ENCODE measurements around the gene MUC22.
"Not testable (repeated sequence)": the region's sequence is repeated elsewhere in the genome, so short reads cannot be mapped to it uniquely, and the experiment has no call there.

MUC22 gene

DNA sequence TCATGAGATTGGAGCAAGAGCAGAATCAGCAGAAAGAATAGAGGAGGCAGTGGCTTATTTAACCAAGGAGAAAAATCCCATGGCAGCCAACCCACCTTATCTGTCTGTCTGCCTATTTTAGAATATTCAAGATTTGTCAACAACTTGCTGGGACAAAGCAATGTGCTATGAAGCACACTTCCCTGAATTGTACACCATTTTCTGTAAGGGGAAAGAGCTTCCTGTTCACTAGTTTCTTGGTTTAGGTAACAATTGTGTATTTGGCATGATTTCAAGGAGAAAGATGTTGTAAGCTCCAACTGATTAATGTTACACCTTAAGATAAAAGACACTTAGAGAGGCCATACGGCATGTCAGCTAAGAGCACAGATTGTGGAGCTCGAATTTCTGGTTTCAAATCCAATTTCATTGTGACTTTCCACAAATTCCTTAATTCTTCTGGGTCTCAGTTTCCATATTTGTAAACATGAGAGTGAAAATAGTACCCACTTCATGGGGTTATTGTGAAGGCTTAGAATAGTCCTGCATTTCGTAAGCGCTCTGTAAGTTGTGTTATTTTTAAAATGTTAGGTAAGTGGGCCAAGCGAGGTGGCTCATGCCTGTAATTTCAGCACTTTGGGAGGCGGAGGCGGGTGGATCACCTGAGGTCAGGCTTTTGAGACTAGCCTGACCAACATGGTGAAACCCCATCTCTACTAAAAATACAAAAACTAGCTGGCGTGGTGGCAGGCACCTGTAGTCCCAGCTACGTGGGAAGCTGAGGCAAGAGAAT lies 4.8 kb upstream of the MUC22 start:
- Histone ChIP-seq H3K9ac (ENCODE audit: low read depth, low read length) (no peak overlapping the region), H3K9me3 (ENCODE audit: control insufficient read depth, insufficient read depth, low read length) (no peaks in the 10 kb centered on the region), H3K36me3 (ENCODE audit: insufficient read depth, low read length) (no peaks in the 10 kb centered on the region), H3K4me1 (ENCODE audit: insufficient read depth, low read length) (peaks cover 3% of the 10 kb centered on the region; the same call in 1 of the 2 replicates)

DNA sequence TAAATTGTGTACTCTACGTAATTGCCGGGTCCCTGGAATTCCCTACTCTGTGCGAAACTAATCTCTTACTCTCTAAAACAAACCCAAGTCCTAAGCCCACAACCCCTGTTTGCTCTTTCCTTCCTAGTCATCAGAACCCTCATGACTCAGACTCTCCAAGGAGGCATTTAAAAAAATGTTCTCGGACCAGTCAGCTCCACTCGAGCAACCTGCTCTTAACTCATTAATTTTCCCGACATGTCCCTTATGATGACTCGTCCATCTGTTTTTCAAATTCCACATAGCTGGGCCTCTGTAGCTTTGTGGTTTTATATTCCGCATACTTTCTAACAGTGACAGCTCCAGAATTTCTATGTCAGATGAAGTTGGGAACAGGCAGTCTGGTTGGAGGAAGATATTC lies 2.6 kb upstream of the MUC22 start:
- no peak overlapping the region for H3K9ac ChIP-seq (ENCODE audit: low read depth, low read length)
- peaks cover 3% of the 10 kb centered on the region; the same call in 1 of the 2 replicates for H3K4me1 ChIP-seq (ENCODE audit: insufficient read depth, low read length)
- no peaks in the 10 kb centered on the region for H3K9me3 ChIP-seq (ENCODE audit: control insufficient read depth, insufficient read depth, low read length)
- H3K36me3 ChIP-seq (ENCODE audit: insufficient read depth, low read length), result no peaks in the 10 kb centered on the region

DNA sequence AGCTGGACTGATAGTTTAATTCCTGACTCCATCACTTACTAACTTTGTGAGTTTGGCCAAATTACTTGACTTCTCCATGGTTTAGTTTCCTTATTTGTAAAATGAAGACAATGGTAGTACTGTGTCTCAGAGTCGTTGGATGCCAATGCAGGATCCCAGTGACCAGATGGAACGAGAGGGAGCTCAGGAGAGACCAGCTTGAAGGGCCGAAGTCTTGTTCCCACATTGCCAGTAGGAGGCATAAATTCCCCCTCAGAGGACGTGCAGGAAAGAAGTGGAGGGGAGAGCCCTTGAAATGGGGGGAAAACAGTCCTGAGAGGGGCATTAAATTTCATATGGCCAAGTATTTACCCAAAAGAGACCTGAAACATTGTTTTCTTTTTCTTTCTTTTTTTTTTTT lies 2.1 kb upstream of the MUC22 start:
- Histone ChIP-seq H3K36me3 (ENCODE audit: insufficient read depth, low read length) (no peaks in the 10 kb centered on the region), H3K9ac (ENCODE audit: low read depth, low read length) (no peak overlapping the region), H3K4me1 (ENCODE audit: insufficient read depth, low read length) (peaks cover 3% of the 10 kb centered on the region; the same call in 1 of the 2 replicates), H3K9me3 (ENCODE audit: control insufficient read depth, insufficient read depth, low read length) (no peaks in the 10 kb centered on the region)

DNA sequence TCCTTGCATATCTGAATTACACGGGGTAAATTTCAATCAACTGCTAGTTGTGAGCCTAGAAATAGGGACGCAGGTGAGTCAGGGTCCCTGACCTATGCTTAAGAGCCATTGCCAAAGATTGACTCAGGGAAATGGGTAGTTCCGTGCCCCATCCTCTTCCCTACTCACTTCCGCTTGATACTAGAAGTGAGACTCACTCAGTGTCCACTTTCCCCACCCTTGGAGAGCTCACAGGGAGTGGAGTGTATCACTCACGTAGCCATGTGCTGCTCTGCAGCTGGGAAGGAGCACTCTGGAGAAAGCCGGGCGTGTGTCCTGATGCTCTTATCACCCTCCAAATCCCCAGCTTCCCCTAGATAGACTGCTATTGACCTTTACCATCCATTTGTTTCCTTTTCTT lies 543 bp upstream of the MUC22 start:
- Histone ChIP-seq H3K9ac (ENCODE audit: low read depth, low read length) (no peak overlapping the region), H3K36me3 (ENCODE audit: insufficient read depth, low read length) (no peaks in the 10 kb centered on the region), H3K4me1 (ENCODE audit: insufficient read depth, low read length) (peaks cover 3% of the 10 kb centered on the region; the same call in 1 of the 2 replicates), H3K9me3 (ENCODE audit: control insufficient read depth, insufficient read depth, low read length) (no peaks in the 10 kb centered on the region; the same call in 1 of the 2 replicates)

DNA sequence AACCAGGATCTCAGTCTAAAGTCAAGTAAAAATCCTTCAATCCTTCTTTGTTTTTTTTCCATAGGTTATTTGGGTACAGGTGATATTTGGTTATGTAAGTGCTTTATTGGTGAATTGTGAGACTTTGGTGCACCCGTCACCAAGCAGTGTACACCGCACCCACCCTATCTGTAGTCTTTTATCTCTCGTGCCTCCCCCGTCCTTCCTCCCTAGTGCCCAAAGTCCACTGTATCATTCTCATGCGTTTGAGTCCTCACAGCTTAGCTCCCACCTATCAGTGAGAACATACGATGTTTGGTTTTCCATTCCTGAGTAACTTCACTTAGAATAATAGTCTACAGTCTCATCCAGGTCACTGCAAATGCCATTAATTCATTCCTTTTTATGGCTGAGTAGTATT lies 879 bp downstream of the MUC22 start:
- no peak overlapping the region for H3K9ac ChIP-seq (ENCODE audit: low read depth, low read length)
- H3K36me3 ChIP-seq (ENCODE audit: insufficient read depth, low read length), result no peaks in the 10 kb centered on the region; the same call in 1 of the 2 replicates
- peaks cover 3% of the 10 kb centered on the region; the same call in 1 of the 2 replicates for H3K4me1 ChIP-seq (ENCODE audit: insufficient read depth, low read length)
- peaks cover 5% of the 10 kb centered on the region for H3K9me3 ChIP-seq (ENCODE audit: control insufficient read depth, insufficient read depth, low read length)

DNA sequence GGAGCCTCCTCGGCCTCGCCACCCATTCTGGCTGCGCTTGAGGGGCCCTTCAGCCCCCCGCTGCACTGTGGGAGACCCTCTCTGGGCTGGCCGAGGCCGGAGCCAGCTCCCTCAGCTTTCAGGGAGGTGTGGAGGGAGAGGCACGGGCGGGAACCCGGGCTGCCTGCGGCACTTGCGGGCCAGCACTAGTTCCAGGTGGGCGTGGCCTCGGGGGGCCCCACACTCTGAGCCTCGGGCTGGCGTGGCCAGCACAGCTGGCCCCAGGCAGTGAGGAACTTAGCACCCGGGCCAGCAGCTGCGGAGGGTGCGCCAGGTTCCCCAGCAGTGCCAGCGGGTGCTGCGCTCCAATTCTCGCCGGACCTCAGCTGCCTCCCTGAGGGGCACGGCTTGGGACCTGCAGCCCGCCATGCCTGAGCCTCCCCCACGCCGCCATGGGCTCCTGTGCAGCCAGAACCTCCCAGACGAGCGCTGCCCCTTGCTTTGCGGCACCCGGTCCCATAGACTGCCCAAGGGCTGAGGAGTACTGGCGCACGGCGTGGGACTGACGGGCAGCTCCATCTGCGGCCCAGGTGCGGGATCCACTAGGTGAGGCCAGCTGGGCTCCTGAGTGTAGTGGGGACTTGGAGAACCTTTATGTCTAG lies 6.5 kb downstream of the MUC22 start:
- peaks cover 5% of the 10 kb centered on the region for H3K9me3 ChIP-seq (ENCODE audit: control insufficient read depth, insufficient read depth, low read length)
- H3K9ac ChIP-seq (ENCODE audit: low read depth, low read length), result no peak overlapping the region
- H3K36me3 ChIP-seq (ENCODE audit: insufficient read depth, low read length), result no peaks in the 10 kb centered on the region; the same call in 1 of the 2 replicates
- H3K4me1 ChIP-seq (ENCODE audit: insufficient read depth, low read length), result no peaks in the 10 kb centered on the region

DNA sequence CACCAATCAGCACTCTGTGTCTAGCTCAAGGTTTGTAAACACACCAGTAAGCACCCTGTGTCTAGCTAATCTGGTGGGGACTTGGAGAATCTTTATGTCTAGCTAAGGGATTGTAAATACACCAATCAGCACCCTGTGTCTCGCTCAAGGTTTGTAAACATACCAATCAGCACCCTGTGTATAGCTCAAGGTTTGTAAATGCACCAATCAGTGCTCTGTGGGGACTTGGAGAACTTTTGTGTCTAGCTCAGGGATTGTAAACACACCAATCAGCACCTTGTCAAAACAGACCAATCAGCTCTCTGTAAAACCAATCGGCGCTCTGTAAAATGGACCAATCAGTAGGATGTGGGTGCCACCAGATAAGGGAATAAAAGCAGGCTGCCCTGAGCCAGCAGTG lies 7.2 kb downstream of the MUC22 start:
- not testable (repeated sequence) for H3K9me3 ChIP-seq (ENCODE audit: control insufficient read depth, insufficient read depth, low read length); H3K4me1 ChIP-seq (ENCODE audit: insufficient read depth, low read length); H3K36me3 ChIP-seq (ENCODE audit: insufficient read depth, low read length); H3K9ac ChIP-seq (ENCODE audit: low read depth, low read length)

DNA sequence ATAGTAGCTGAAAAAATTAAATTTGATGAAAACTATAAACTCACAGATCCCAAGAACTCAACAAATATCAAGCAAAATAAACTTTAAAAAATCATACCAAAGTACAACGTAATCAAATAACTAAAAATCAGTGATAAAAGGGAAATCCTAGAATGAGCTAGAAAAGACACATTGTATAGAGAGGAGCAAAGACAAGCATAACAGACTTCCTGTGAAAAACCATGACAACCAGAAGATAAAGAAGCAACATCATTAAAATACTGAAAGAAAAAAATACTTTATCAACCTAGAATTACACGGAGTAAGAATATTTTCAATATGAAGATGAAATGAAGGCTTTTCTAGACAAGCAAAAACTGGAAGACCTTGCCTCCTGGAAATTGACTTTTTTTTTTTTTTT lies 9.8 kb downstream of the MUC22 start:
- Histone ChIP-seq H3K9me3 (ENCODE audit: control insufficient read depth, insufficient read depth, low read length) (peaks cover 5% of the 10 kb centered on the region), H3K4me1 (ENCODE audit: insufficient read depth, low read length) (no peaks in the 10 kb centered on the region), H3K9ac (ENCODE audit: low read depth, low read length) (peak overlapping the region; percentile 21; the same call in 1 of the 2 replicates), H3K36me3 (ENCODE audit: insufficient read depth, low read length) (no peaks in the 10 kb centered on the region; the same call in 1 of the 2 replicates)

DNA sequence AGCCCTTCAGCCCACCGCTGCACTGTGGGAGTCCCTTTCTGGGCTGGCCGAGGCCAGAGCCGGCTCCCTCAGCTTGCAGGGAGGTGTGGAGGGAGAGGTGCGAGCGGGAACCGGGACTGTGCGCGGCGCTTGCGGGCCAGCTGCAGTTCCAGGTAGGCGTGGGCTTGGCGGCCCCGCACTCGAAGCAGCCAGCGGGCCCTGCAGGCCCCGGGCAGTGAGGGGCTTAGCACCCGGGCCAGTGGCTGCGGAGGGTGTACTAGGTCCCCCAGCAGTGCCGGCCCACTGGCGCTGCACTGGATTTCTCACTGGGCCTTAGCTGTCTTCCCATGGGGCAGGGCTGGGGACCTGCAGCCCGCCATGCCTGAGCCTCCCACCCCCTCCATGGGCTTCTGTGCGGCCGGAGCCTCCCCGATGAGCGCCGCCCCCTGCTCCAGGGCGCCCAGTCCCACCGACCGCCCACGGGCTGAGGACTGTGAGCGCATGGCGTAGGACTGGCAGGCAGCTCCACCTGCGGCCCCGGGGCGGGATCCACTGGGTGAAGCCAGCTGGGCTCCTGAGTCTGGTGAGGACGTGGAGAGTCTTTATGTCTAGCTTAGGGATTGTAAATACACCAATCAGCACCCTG lies 10.5 kb downstream of the MUC22 start:
- H3K9me3 ChIP-seq (ENCODE audit: control insufficient read depth, insufficient read depth, low read length); H3K36me3 ChIP-seq (ENCODE audit: insufficient read depth, low read length); H3K4me1 ChIP-seq (ENCODE audit: insufficient read depth, low read length): not testable (repeated sequence)
- H3K9ac ChIP-seq (ENCODE audit: low read depth, low read length), result peak overlapping the region; percentile 21; the same call in 1 of the 2 replicates

DNA sequence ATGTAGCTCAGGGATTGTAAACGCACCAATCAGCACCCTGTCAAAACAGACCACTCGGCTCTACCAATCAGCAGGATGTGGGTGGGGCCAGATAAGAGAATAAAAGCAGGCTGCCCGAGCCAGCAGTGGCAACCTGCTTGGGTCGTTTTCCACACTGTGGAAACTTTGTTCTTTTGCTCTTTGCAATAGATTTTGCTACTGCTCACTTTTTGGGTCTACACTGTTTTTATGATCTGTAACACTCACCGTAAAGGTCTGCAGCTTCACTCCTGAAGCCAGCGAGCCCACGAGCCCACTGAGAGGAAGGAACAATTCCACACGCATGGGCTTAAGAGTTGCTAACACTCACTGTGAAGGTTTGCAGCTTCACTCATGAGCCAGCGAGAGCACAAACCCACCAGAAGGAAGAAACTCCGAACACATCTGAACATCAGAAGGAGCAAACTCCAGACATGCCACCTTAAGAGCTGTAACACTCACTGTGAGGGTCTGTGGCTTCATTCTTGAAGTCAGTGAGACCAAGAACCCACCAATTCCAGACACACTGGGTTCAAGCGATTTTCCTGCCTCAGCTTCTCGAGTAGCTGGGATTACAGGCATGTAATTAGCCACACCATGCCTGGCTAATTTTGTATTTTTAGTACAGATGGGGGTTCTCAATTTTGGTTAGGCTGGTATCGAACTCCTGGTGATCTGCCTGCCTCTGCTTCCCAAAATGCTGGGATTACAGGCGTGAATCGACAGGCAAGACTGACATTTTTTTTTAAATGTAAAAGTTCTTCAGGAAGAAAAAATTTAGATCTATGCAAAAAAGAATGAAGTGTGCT lies 11.6 kb downstream of the MUC22 start:
- H3K36me3 ChIP-seq (ENCODE audit: insufficient read depth, low read length); H3K4me1 ChIP-seq (ENCODE audit: insufficient read depth, low read length); H3K9me3 ChIP-seq (ENCODE audit: control insufficient read depth, insufficient read depth, low read length); H3K9ac ChIP-seq (ENCODE audit: low read depth, low read length): not testable (repeated sequence)

DNA sequence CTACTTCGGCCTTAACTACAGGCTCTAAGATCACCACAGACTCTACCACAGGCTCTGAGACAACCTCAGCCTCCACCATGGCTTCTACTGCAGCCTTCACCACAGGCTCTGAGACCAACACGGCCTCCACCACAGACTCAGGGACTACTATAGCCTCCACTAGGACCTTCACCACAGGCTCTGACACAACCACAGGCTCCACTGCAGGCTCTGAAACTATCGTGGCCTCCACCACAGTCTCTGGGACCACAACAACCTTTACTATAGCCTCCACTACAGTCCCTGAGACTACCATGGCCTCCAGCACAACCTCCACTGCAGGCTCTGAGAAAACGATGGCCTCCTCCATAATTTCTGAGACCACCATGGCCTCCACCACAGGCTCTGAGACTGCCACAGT lies 15.3 kb downstream of the MUC22 start:
- Histone ChIP-seq H3K4me1 (ENCODE audit: insufficient read depth, low read length) (no peaks in the 10 kb centered on the region), H3K36me3 (ENCODE audit: insufficient read depth, low read length) (no peaks in the 10 kb centered on the region), H3K9me3 (ENCODE audit: control insufficient read depth, insufficient read depth, low read length) (no peaks in the 10 kb centered on the region)

DNA sequence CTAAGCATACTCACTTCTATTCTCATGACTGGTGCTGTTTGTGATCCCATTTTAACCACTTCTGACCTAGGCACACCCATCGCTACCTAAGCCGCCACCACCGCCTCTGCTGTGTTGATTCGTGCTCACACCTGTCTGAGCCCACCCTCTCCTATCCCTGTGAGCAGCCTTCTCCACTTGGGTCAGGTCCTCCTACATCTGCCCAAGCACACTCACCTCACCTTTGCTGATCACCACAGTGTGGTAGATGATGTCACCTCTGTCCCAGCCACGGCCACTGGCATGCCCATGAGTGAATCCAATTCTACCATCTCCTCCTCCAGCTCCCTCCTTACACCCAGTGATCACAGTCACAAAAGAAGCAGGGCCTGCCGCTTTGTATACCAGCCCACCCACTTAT lies 20.8 kb downstream of the MUC22 start:
- Histone ChIP-seq H3K36me3 (ENCODE audit: insufficient read depth, low read length) (no peaks in the 10 kb centered on the region), H3K4me1 (ENCODE audit: insufficient read depth, low read length) (no peaks in the 10 kb centered on the region), H3K9me3 (ENCODE audit: control insufficient read depth, insufficient read depth, low read length) (no peaks in the 10 kb centered on the region), H3K9ac (ENCODE audit: low read depth, low read length) (no peak overlapping the region)

More for the DNA sequence above, 15.3 kb downstream of the MUC22 start:
- H3K9ac ChIP-seq (ENCODE audit: low read depth, low read length), result no peak overlapping the region

DNA sequence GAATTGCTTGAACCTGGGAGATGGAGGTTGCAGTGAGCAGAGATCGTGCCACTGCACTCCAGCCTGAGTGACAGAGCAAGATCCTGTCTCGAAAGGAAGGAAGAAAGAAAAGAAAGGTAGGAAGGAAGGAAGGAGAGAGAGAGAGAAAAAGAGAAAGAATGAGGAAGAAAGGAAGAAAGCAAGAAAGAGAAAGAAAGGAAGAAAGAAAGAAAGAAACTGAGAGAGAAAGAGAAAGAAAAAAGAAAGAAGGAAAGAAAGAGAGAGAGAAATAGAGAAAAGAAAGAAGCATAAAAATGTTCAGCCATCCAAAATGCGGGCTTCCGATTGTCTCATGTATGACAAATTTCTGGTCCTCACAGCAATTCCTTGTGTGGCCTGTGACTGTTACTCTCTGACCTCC lies 22.8 kb downstream of the MUC22 start:
- Histone ChIP-seq H3K9me3 (ENCODE audit: control insufficient read depth, insufficient read depth, low read length) (no peaks in the 10 kb centered on the region), H3K4me1 (ENCODE audit: insufficient read depth, low read length) (no peaks in the 10 kb centered on the region), H3K9ac (ENCODE audit: low read depth, low read length) (no peak overlapping the region), H3K36me3 (ENCODE audit: insufficient read depth, low read length) (no peaks in the 10 kb centered on the region)

DNA sequence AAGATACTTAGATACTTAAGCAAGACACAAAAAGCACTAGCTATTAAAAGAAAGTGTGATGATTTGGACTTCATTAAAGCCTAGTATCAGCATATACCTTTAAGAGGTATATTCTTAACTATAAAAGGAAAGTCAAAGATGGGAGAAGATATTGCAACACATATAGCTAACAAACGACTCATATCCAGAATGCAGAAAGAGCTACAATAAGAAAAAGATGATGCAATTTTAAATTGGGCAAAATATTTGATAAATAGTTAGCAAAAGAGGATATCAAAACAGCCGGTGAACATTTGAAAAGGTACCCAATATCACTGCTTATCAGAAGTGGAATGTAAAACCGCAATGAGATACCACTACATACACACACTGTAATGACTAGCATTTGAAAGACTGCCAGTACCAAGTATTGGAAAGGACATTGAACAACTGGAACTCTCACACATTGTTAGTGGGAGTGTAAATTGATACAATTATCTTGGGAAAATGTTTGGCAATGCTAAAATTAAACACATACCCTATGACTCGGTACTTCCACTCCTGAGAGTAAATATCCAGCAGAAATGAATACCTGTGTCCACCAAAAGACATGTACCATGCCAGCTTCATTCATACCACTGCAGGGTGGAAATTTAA lies 25.7 kb downstream of the MUC22 start:
- no peaks in the 10 kb centered on the region for H3K4me1 ChIP-seq (ENCODE audit: insufficient read depth, low read length)
- H3K36me3 ChIP-seq (ENCODE audit: insufficient read depth, low read length), result no peaks in the 10 kb centered on the region
- no peak overlapping the region for H3K9ac ChIP-seq (ENCODE audit: low read depth, low read length)
- no peaks in the 10 kb centered on the region for H3K9me3 ChIP-seq (ENCODE audit: control insufficient read depth, insufficient read depth, low read length)
